CD4-positive, CD25-positive, alpha-beta regulatory T cell (primary cell): ENCODE results near the gene ITGA8. TPM values are rescaled to one million over a fixed set of nuclear protein-coding genes. Genes with fewer than 3 reads are reported as not detected.

Source experiments
- ATAC-seq, 2 donors: fragments of 150-1000 bp; cut with Tn5 transposase; one replicate each; pipeline ENCODE4 v1.10.0; 2021; ENCODE audit warnings: low read depth in 2 of 2, moderate number of reproducible peaks in 2 of 2, moderate library complexity in 1 of 2
- DNase-seq, 3 donors: peaks; one replicate each; pipeline versions ENCODE4 v3.0.0 to v3.0.0-alpha.2; 2012 to 2022; ENCODE audit warnings: mixed read lengths in 1 of 3
- H3K27ac ChIP-seq: one replicate; pipeline ENCODE4 v1.7.0; 2013; ENCODE audit warnings: mild to moderate bottlenecking, low read length; ENCODE audit not compliant: insufficient read depth, poor library complexity, severe bottlenecking
- H3K27me3 ChIP-seq: one replicate; pipeline ENCODE4 v1.7.0; 2013; ENCODE audit warnings: low read length; ENCODE audit not compliant: control insufficient read depth, insufficient read depth
- H3K36me3 ChIP-seq: one replicate; pipeline ENCODE4 v1.7.0; 2013; ENCODE audit warnings: mild to moderate bottlenecking, low read length, moderate library complexity; ENCODE audit not compliant: control insufficient read depth, insufficient read depth
- H3K4me1 ChIP-seq: 2 replicates; pipeline ENCODE4 v1.7.0; 2013; ENCODE audit warnings: mild to moderate bottlenecking, low read length; ENCODE audit not compliant: insufficient read depth, control insufficient read depth, poor library complexity, severe bottlenecking
- H3K4me3 ChIP-seq: one replicate; pipeline ENCODE4 v1.7.0; 2013; ENCODE audit warnings: low read depth, mild to moderate bottlenecking, low read length, moderate library complexity
- H3K9me3 ChIP-seq, 2 experiments: 1 replicate in 1 of 2; 2 replicates in 1 of 2; pipeline ENCODE4 v1.7.0; 2013; ENCODE audit warnings: low read length in 2 of 2, mild to moderate bottlenecking in 1 of 2, moderate library complexity in 1 of 2; ENCODE audit not compliant: control insufficient read depth in 2 of 2
- H3K27ac Mint-ChIP-seq, 3 donors: one replicate each; pipeline ENCODE4 v1.8.0; 2020 to 2022; ENCODE audit warnings: mild to moderate bottlenecking in 3 of 3, mixed read lengths in 3 of 3, moderate library complexity in 2 of 3
- H3K27me3 Mint-ChIP-seq: one replicate; pipeline ENCODE4 v1.8.0; 2022; ENCODE audit warnings: mild to moderate bottlenecking, mixed read lengths
- H3K36me3 Mint-ChIP-seq: one replicate; pipeline ENCODE4 v1.8.0; 2020; ENCODE audit warnings: mixed read lengths
- H3K4me1 Mint-ChIP-seq, 4 donors: one replicate each; pipeline ENCODE4 v1.8.0; 2020 to 2022; ENCODE audit warnings: mixed read lengths in 4 of 4, mild to moderate bottlenecking in 1 of 4
- H3K4me3 Mint-ChIP-seq, 4 donors: one replicate each; pipeline ENCODE4 v1.8.0; 2020 to 2022; ENCODE audit warnings: mild to moderate bottlenecking in 4 of 4, mixed read lengths in 4 of 4, moderate library complexity in 3 of 4
- H3K9me3 Mint-ChIP-seq, 7 donors: one replicate each; pipeline ENCODE4 v1.8.0; 2020 to 2022; ENCODE audit warnings: mixed read lengths in 7 of 7, mild to moderate bottlenecking in 3 of 7, moderate library complexity in 2 of 7
- polyA plus RNA-seq, 4 donors: library from polyadenylated mRNA; unstranded; fragments of 300-500 nt; fragmentation: Illumina TruSeq; gene quantifications; one replicate each; pipeline ENCODE4 v1.2.3, GENCODE V29; 2021
- total RNA-seq: library from RNA; stranded (reverse); gene quantifications from one replicate; pipeline ENCODE4 v1.2.3, GENCODE V29; 2022

Gene ITGA8
- total and polyA plus RNA-seq, 5 donors from 2014 or later, result not detected

- H3K4me1 ChIP-seq, result no peaks in the 10 kb centered on the region
- peaks cover 4% of the 10 kb centered on the region for H3K27me3 Mint-ChIP-seq
- H3K27me3 ChIP-seq, result no peaks in the 10 kb centered on the region
- no peak overlapping the region for H3K4me3 Mint-ChIP-seq
- H3K27ac ChIP-seq, result no peak overlapping the region
- H3K9me3 Mint-ChIP-seq, result peaks cover 0 to 1% (median 0%) of the 10 kb centered on the region in 7 donors
- ATAC-seq, result no peak
- H3K9me3 ChIP-seq, result no peaks in the 10 kb centered on the region
- no peak for DNase-seq
- H3K27ac Mint-ChIP-seq, result no peak overlapping the region
- H3K36me3 Mint-ChIP-seq, result no peaks in the 10 kb centered on the region
- no peak overlapping the region for H3K4me3 ChIP-seq
- H3K36me3 ChIP-seq, result no peaks in the 10 kb centered on the region
- no peaks in the 10 kb centered on the region for H3K4me1 Mint-ChIP-seq
Observed at GRCh38 chr10:15624401-15625196, 95.1 kb downstream of the ITGA8 start.

DNA sequence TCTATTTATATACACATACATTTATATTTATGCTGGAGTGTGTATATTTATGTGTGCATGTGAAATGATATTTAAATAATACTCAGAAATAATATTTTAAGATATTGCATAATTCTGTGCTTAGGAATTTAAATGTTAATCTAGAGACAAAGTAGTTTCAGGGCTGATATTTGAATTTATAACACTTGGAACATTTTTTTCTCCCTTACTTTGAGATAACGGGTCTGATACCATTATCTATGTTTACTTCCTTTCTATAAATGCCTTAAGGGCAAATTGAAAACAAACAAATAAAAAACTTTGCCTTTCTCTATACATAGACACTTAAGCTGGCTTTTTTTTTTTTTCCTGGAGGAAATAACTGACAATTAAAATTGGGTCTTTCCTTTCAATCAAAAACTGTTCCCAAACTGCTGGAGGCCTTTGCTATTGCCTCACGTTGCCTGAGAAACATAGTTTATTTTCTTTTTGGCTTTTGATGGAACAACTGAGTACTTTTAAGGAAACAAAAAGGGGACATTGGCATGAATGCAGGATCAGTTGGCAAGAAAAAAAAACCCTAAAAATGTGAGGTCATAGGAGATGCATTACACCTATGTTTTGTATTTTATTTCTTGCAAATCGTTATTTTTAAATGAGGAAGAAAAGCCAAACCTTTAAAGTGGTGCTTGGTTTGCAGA is 98.7 kb downstream of the ITGA8 start:
- DNase-seq (no peak), ATAC-seq (no peak)
- H3K27me3 Mint-ChIP-seq, result peaks cover 4% of the 10 kb centered on the region
- no peaks in the 10 kb centered on the region for H3K36me3 ChIP-seq
- H3K9me3 ChIP-seq, result no peaks in the 10 kb centered on the region
- H3K36me3 Mint-ChIP-seq, result no peaks in the 10 kb centered on the region
- H3K27ac ChIP-seq, result no peak overlapping the region
- no peaks in the 10 kb centered on the region for H3K4me1 Mint-ChIP-seq
- H3K4me3 Mint-ChIP-seq, result no peak overlapping the region
- no peaks in the 10 kb centered on the region for H3K4me1 ChIP-seq
- no peaks in the 10 kb centered on the region for H3K27me3 ChIP-seq
- H3K9me3 Mint-ChIP-seq, result peaks cover 0 to 1% (median 0%) of the 10 kb centered on the region in 7 donors
- no peak overlapping the region for H3K4me3 ChIP-seq
- H3K27ac Mint-ChIP-seq, result no peak overlapping the region

DNA sequence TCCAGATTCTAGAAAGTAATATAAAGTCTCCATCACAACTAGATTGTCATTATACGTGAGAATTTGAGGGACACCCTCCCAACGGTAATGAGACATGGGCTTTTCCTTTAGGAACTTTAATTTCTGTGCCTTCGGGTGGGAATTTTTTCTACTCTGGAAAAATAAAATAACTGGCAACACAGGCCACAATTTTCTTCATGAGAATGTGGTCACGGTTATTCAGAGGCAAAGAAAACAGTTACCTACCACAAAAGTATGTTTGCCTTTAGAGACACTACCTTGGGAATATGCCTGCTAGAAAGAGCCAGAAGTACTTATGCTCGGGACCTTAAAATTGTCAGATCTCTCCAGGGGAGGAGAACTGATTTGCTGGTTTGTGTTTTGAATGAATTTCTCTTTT is 99.4 kb downstream of the ITGA8 start:
- Mint-ChIP-seq H3K4me1 (no peaks in the 10 kb centered on the region), H3K27me3 (peaks cover 4% of the 10 kb centered on the region), H3K9me3 (peaks cover 0 to 1% (median 0%) of the 10 kb centered on the region in 7 donors), H3K36me3 (no peaks in the 10 kb centered on the region), H3K27ac (no peak overlapping the region), H3K4me3 (no peak overlapping the region)
- Histone ChIP-seq H3K9me3 (no peaks in the 10 kb centered on the region), H3K27ac (no peak overlapping the region), H3K4me3 (no peak overlapping the region), H3K4me1 (no peaks in the 10 kb centered on the region), H3K36me3 (no peaks in the 10 kb centered on the region), H3K27me3 (no peaks in the 10 kb centered on the region)
- DNase-seq (no peak), ATAC-seq (no peak)

DNA sequence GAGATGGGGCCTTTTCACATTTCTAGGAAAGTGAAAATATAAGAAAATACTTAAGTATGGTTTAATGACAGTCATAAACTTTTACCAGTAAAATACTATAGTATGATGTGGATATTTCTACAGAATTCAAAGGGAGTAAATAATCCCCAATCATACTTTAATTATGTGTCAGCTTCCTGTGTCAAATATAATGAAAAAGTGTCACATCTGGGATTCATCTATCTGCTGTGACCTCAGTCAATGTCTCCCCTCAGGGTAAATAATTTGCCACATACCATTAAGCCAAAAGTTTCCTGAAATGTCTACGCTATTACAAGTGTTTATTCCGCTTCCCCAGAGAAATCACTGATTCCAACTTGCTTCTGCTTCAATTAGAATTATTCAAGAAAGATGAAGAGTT is 110.5 kb downstream of the ITGA8 start:
- peaks cover 11% of the 10 kb centered on the region for H3K27me3 Mint-ChIP-seq
- Histone ChIP-seq H3K27ac (no peak overlapping the region), H3K4me1 (no peaks in the 10 kb centered on the region), H3K9me3 (no peaks in the 10 kb centered on the region), H3K36me3 (no peaks in the 10 kb centered on the region), H3K4me3 (no peak overlapping the region), H3K27me3 (no peaks in the 10 kb centered on the region)
- H3K9me3 Mint-ChIP-seq, result no peaks in the 10 kb centered on the region
- no peak overlapping the region for H3K27ac Mint-ChIP-seq
- no peaks in the 10 kb centered on the region for H3K36me3 Mint-ChIP-seq
- H3K4me1 Mint-ChIP-seq, result no peaks in the 10 kb centered on the region
- ATAC-seq (no peak), DNase-seq (no peak)
- H3K4me3 Mint-ChIP-seq, result no peak overlapping the region

GRCh38 chr10:15606377-15606776 is 113.3 kb downstream of the ITGA8 start:
- Histone ChIP-seq H3K9me3 (no peaks in the 10 kb centered on the region), H3K36me3 (no peaks in the 10 kb centered on the region), H3K27ac (no peak overlapping the region), H3K4me1 (no peaks in the 10 kb centered on the region), H3K4me3 (no peak overlapping the region), H3K27me3 (peaks cover 4% of the 10 kb centered on the region)
- no peaks in the 10 kb centered on the region for H3K36me3 Mint-ChIP-seq
- peaks cover 17% of the 10 kb centered on the region for H3K27me3 Mint-ChIP-seq
- H3K27ac Mint-ChIP-seq, result no peak overlapping the region
- no peak overlapping the region for H3K4me3 Mint-ChIP-seq
- no peaks in the 10 kb centered on the region for H3K4me1 Mint-ChIP-seq
- H3K9me3 Mint-ChIP-seq, result no peaks in the 10 kb centered on the region
- no peak for DNase-seq
- ATAC-seq, result no peak

GRCh38 chr10:15605740-15606369 is 113.9 kb downstream of the ITGA8 start:
- no peak overlapping the region for H3K27ac Mint-ChIP-seq
- no peaks in the 10 kb centered on the region for H3K36me3 ChIP-seq
- H3K9me3 Mint-ChIP-seq, result no peaks in the 10 kb centered on the region
- peaks cover 17% of the 10 kb centered on the region for H3K27me3 Mint-ChIP-seq
- no peaks in the 10 kb centered on the region for H3K4me1 ChIP-seq
- ATAC-seq (no peak), DNase-seq (no peak)
- no peaks in the 10 kb centered on the region for H3K9me3 ChIP-seq
- peaks cover 4% of the 10 kb centered on the region for H3K27me3 ChIP-seq
- H3K36me3 Mint-ChIP-seq, result no peaks in the 10 kb centered on the region
- no peak overlapping the region for H3K4me3 ChIP-seq
- H3K4me3 Mint-ChIP-seq, result no peak overlapping the region
- H3K4me1 Mint-ChIP-seq, result no peaks in the 10 kb centered on the region
- no peak overlapping the region for H3K27ac ChIP-seq

GRCh38 chr10:15603446-15604011 is 116.2 kb downstream of the ITGA8 start:
- Mint-ChIP-seq H3K9me3 (peaks cover 0 to 4% (median 0%) of the 10 kb centered on the region in 7 donors), H3K4me1 (no peaks in the 10 kb centered on the region), H3K4me3 (no peak overlapping the region), H3K27ac (no peak overlapping the region), H3K36me3 (no peaks in the 10 kb centered on the region), H3K27me3 (peaks cover 12% of the 10 kb centered on the region)
- ATAC-seq, result no peak
- H3K4me3 ChIP-seq, result no peak overlapping the region
- H3K27me3 ChIP-seq, result peaks cover 4% of the 10 kb centered on the region
- no peaks in the 10 kb centered on the region for H3K4me1 ChIP-seq
- no peaks in the 10 kb centered on the region for H3K9me3 ChIP-seq
- no peak overlapping the region for H3K27ac ChIP-seq
- no peak for DNase-seq
- no peaks in the 10 kb centered on the region for H3K36me3 ChIP-seq
